ENCODE data around the gene EEFSEC.

Gene EEFSEC

GRCh38 chr3:128153156-128154041 is at the start of gene EEFSEC:
Gene EEFSEC, plus strand, starts transcription at chr3:128153481. Its CDS starts 27 bp downstream, at chr3:128153508.
- DNase-seq = peak; percentile 39 to 93 (median 84)
- intact Hi-C loops (cut with DNase I) = no loop called here

GRCh38 chr3:128107834-128108233 is 45.4 kb upstream of the EEFSEC start:
- intact Hi-C loops (cut with DNase I) = no loop called here
- no peak for DNase-seq

- intact Hi-C loops (cut with DNase I) = no loop called here
- DNase-seq = no peak
Measured at GRCh38 chr3:128111147-128111546, 42.1 kb upstream of the EEFSEC start.

- DNase-seq = peak in 1 of 42 donors; percentile 35
- intact Hi-C loops (cut with DNase I) = no loop called here
Measured at GRCh38 chr3:128112357-128112968, 40.8 kb upstream of the EEFSEC start.

- intact Hi-C loops (cut with DNase I) = no loop called here
- DNase-seq = peak in 1 of 42 donors; percentile 14
Measured at GRCh38 chr3:128113817-128114794, 39.2 kb upstream of the EEFSEC start.

GRCh38 chr3:128122013-128122412 is 31.3 kb upstream of the EEFSEC start:
- intact Hi-C loops (cut with DNase I) = no loop called here
- no peak for DNase-seq

GRCh38 chr3:128123156-128123537 is 30.1 kb upstream of the EEFSEC start:
- intact Hi-C loops (cut with DNase I) = no loop called here
- peak in 3 of 42 donors; percentile 12 to 21 (median 19) for DNase-seq

GRCh38 chr3:128123538-128124368 is 29.5 kb upstream of the EEFSEC start, which contains the start of gene RUVBL1:
Gene RUVBL1, minus strand, starts transcription at chr3:128123812. Its CDS starts 88 bp downstream, at chr3:128123724.
- DNase-seq = peak; percentile 92 to 99 (median 98)
- intact Hi-C loops (cut with DNase I) = no loop called here

GRCh38 chr3:128127236-128127635 is 26.0 kb upstream of the EEFSEC start:
- intact Hi-C loops (cut with DNase I) = no loop called here
- no peak for DNase-seq

- no peak for DNase-seq
- intact Hi-C loops (cut with DNase I) = no loop called here
Measured at GRCh38 chr3:128128251-128128650, 25.0 kb upstream of the EEFSEC start.

GRCh38 chr3:128131897-128132646 is 21.2 kb upstream of the EEFSEC start:
- DNase-seq = peak in 1 of 42 donors; percentile 13
- intact Hi-C loops (cut with DNase I) = no loop called here

GRCh38 chr3:128133273-128133883 is 19.9 kb upstream of the EEFSEC start:
- intact Hi-C loops (cut with DNase I) = no loop called here
- DNase-seq = peak in 9 of 42 donors; percentile 15 to 56 (median 24)

GRCh38 chr3:128143496-128143895 is 9.8 kb upstream of the EEFSEC start:
- intact Hi-C loops (cut with DNase I) = no loop called here
- DNase-seq = peak in 1 of 42 donors; percentile 34

GRCh38 chr3:128144512-128145187 is 8.6 kb upstream of the EEFSEC start:
- intact Hi-C loops (cut with DNase I) = no loop called here
- DNase-seq = peak in 1 of 42 donors; percentile 22

GRCh38 chr3:128145279-128145678 is 8.0 kb upstream of the EEFSEC start:
- DNase-seq = peak in 29 of 42 donors; percentile 7 to 63 (median 35)
- intact Hi-C loops (cut with DNase I) = no loop called here

GRCh38 chr3:128146201-128146600 is 7.1 kb upstream of the EEFSEC start:
- intact Hi-C loops (cut with DNase I) = no loop called here
- no peak for DNase-seq

All from head of caudate nucleus (tissue), 42 donors.